ENCODE measurements around the gene RPL36.
"Not testable (repeated sequence)": the region's sequence is repeated elsewhere in the genome, so short reads cannot be mapped to it uniquely, and the experiment has no call there.

The RPL36 gene

DNA sequence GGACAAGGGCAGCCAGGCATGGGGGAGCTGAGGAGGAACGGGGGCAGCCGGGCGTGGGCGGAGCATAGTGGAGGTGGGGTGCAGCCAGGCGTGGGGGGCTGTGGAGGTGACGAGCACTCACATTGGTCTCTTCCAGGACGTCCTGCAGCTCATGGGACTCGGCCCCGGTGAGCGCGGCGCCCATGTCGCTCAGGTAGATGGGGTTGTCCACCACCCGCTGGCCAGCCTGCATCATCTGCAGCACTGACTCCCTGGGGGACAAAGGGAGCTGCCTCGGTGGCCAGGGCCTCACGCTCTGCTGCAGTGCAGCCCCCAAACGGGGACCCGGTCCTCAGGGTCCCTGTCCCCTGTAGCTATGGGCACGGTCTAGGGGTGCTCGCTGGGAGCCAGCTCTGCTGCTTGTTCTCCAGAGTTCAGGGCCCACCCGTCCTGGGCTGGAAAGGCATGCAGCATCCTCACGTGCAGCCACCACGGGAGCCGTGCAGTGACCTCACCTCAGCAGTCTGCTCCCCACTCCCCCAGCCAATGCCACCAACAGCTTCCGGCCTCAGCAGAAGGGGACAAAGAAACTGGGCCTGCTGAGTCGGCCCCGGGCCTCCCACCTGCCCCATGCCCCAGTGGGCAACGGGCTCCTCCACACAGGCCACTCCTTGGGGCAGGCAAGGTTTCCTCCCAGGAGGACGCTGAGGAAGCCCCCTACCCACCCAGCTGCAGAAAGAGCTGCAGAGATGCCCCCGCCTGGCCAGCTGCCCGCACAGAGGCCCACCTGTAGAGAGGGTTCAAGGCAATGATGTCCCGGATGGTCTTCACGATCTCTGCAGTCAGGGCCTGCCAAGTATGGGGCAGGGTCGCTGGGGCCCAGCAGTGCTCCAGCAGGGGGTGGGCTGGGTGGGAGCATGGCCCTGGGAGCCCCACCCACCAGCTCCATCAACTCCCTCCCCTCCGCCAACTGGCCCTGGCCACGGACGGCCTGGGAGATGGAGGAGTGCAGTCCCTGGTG lies 17.8 kb downstream of the RPL36 start:
- no peak for DNase-seq

- no peak for DNase-seq
Observed at GRCh38 chr19:5711025-5711424, 20.9 kb downstream of the RPL36 start.

DNA sequence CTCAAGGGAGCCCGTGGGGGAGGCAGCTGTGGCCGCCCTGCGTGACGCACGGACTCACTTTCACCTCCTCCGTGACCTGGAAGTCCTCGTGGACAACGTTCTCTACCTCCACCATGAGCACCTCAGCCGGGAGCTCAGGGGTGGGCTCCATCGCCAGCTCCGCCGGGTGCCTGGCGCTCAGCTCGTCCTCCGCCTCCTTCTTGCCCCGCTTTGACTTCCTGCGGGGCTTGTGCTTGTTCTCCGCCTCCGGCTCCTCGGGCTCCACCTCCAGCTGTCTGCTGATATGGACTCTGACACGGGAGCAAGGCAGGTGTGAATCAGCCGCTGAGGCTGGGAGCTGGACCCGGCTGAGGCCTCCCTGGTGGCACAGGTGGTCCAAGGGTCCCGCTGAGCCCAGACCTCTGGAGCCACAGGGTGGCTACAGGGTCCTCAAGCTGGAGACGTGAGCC lies 21.6 kb downstream of the RPL36 start:
- no peak for DNase-seq

DNA sequence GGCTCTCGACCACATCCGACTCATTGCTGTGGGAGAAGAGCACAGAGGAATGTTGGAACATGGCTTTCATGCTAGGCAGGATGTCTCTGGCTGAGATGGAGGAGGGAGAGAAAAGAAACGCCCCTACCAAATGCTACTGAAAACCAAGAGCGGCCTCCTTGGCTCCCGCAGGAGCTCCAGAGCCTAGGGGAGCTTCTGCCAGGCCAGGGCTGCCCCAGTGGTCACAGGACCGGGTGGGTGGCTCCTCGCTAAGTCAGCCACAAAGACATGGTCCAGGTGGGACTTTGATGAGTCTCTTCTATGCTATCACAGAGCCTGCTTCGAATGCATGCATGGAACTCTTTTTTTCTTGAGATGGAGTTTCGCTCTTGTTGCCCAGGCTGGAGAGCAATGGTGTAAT lies 23.1 kb downstream of the RPL36 start:
- no peak for DNase-seq

DNA sequence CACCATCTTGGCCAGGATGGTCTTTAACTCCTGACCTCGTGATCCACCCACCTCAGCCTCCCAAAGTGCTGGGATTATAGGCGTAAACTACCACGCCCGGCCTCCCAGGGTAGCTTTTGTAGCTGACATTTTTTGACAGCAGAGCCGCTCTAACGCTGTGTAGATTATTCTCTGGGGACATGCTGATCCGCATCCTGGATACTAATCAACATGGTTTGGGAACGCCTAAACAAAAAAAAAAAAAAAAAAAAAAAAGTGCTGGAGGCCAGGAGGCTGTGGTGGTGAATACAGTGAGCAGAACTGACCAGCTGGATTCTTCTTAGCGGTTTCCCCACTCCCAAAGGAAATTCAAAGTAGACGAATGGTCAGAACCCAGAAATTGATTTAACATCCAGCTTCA lies 24.7 kb downstream of the RPL36 start:
- no peak for DNase-seq

DNA sequence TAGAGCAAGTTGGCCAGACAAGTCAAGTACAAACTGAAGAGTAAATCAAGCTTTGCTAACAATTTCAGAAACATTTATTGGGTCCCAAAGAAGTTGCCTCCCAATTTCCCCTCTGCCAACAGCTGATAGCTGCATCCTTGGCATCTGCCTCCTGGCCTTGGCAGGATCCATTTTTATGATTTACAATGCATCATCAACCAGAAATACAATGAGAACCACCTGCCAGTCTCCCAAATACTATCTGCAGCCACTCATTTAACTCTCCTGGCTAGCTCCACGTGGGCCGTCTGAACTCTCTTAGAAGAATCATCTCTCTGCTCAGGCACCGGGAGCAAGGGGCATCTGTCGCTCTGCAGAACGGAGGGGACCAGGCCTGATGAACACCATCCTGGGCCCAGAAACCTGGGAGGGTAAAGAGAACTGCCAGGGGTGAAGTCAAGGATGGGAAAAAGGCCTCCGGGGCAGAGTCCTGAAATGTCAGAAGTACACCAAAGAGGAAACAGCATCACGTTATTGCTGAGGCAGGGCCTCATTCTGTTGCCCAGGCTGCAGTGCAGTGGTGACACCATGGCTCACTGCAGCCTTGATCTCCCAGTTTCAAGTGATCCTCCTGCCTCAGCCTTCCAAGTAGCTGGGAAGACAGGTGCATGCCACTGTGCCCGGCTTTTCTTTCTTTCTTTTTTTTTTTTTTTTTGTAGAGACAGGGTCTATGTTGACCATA lies 27.3 kb downstream of the RPL36 start:
- DNase-seq = no peak

DNA sequence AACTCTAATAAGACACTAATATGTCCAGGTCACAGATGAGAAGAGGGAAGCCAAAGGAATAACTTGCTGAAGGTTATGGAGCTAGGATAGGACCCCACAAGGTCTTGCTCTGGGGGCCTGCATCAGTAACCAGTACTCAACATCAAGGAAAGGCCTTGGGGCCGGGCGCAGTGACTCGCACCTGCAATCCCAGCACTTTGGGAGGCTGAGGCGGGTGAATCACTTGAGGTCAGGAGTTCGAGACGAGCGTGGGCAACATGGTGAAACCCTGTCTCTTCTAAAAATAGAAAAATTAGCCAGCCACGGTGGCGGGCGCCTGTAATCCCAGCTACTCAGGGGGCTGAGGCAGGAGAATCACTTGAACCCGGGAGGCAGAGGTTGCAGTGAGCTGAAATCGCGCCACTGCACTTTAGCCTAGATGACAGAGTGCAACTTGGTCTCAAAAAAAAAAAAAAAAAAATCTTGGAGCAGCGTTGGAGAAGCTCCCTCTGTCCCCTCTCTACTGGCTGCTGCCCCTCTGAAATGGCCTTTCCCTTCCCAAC lies 28.0 kb downstream of the RPL36 start:
- no peak for DNase-seq

DNA sequence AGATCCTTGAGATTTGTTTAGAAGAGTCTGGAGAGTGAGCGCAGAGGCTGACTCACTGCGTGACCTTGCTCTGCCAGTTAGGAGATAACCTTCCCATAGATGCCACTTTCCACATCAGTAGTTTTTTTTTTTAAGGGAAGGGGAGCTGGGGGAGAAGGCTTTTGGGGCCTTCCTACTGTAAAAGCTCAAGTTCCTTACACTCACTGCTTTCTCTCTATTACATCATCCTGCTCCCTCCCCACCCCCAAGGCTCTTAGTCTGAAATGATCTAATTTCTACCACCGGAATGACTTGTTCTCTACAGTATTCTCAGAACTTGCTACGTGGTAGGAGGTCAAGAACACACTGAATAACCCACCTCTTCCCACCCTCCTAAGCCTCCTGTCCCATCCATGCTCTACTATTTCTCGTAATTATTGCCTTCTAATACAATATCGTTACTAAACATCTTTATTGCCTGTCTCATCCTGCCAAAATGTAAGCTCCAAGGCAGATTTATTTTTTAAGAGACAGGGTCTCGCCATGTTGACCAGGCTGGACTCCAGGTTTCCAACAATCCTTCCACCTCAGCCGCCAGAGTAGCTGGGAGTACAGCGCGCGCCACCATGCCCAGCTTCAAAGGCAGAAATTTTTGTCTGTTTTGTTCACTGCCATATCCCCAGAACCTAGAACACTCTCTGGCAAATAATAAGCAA lies 28.6 kb downstream of the RPL36 start:
- no peak for DNase-seq

GRCh38 chr19:5719274-5719960 lies 29.3 kb downstream of the RPL36 start:
- DNase-seq = peak; percentile 34

DNA sequence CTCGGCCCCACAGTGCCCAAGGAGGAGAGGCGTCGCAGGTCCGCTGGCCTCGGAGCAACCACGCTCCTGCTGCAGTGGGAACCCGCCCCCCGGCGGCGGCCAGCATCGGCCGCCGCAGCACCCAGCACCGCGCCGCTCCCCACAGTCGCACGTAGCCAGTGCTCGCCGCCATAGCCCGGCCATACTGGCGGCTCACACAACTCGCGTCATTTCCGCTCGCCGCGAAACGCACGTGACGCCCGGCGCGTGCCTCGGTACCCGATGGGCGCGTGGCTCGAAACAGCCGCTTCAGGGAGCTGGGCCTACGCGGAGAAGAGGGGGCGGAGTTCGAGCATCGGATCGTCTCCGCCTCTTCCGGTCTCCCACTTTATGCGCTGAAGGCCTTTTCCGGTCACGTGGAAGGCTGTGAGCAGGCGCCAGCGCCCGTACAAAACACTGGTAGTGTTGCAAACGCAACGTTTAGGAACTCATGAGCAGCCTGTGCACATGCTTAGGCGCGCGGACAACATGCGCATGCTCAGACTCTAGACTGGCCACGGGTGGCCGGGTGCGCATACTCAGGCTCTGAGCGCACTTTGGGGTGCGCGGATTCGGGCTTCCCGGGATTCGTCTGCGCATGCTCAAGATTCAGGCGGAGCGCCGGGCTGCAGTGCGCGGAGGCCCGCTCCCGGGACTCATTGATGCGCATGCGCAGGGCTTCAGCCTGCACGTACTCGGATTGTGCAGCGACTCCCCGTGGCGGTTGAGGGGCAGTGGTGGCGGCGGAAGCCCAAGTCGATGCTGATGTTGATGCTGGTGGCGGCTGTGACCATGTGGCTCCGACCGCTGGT lies 30.1 kb downstream of the RPL36 start, which contains the start of the genes CATSPERD and LONP1:
TSS of gene CATSPERD (plus strand) at position 677 of the 830 bp plus-strand sequence. CDS start at position 778, 101 bp downstream.
TSS of gene LONP1 (minus strand) at position 186 of the 830 bp plus-strand sequence. CDS start at position 172, 14 bp downstream.
- peak; percentile 98 for DNase-seq

DNA sequence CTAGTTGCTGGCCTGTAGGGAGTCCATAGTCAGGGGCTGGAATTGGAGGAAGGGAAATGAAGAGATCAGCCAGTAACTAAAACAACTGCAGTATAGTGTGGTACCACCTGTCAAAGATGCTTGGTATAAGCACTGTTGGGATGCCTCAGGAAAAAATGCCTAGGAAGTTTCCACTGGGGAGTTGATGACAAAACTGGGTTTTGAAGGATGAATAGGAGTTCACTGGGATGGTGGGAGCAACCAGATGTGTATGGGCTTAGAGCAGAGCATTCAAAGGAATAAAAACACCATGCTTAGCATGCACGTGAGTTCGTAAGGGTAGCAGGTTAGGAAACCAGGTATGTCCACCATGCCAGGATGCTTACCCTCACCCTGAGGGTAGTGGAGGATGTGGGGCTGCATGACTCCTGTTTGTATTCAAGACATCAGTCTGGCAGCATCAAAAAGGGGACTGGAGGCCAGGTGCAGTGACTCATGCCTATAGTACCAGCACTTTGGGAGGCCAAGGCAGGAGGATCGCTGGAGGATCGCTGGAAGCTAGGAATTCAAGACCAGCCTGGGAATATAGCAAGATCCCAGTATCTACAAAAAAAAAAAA lies 37.5 kb downstream of the RPL36 start:
- no peak for DNase-seq

DNA sequence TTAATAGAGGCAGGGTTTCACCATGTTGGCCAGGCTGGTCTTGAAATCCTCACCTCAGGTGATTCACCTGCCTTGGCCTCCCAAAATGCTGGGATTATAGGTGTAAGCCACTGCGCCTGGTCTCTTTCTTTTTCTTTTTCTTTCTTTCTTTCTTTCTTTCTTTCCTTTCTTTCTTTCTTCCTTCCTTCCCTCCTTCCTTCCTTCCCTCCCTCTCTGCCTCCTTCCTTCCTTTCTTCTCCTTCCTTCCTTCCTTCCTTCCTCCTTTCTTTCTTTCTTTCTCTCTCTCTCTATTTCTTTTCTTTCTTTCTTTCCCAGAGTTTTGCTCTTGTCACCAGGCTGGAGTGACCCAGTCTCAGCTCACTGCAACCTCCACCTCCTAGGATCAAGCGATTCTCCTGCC lies 43.1 kb downstream of the RPL36 start:
- not testable (repeated sequence) for DNase-seq

- no peak for DNase-seq
Observed at GRCh38 chr19:5738423-5738822, 48.3 kb downstream of the RPL36 start.
